ENCODE measurements around the gene MARCHF11.

The MARCHF11 gene

GRCh38 chr5:16179511-16179935 lies at the start of gene MARCHF11:
Gene MARCHF11 (minus strand): TSS chr5:16179791. CDS start chr5:16179575, 216 bp downstream.
- peak; percentile 31 to 50 for DNase-seq

GRCh38 chr5:16225927-16226326 lies 46.3 kb upstream of the MARCHF11 start:
- no peak for DNase-seq

GRCh38 chr5:16192311-16192710 lies 12.7 kb upstream of the MARCHF11 start:
- no peak for DNase-seq

GRCh38 chr5:16180789-16181082 lies 1.1 kb upstream of the MARCHF11 start:
- no peak for DNase-seq

GRCh38 chr5:16179936-16180788 lies 571 bp upstream of the MARCHF11 start:
- peak in 1 of 2 experiments; percentile 35 for DNase-seq

GRCh38 chr5:16178745-16179372 lies 732 bp downstream of the MARCHF11 start:
- DNase-seq: peak; percentile 57 to 59

GRCh38 chr5:16169550-16169949 lies 10.0 kb downstream of the MARCHF11 start:
- DNase-seq: no peak

- DNase-seq: peak; percentile 57 to 80
These were observed 18.9 kb downstream of the MARCHF11 start for GRCh38 chr5:16160706-16161105.

GRCh38 chr5:16159636-16160035 lies 20.0 kb downstream of the MARCHF11 start:
- no peak for DNase-seq

GRCh38 chr5:16156152-16156551 lies 23.4 kb downstream of the MARCHF11 start:
- no peak for DNase-seq

- peak in 1 of 2 experiments; percentile 62 for DNase-seq
These were observed 26.7 kb downstream of the MARCHF11 start for GRCh38 chr5:16152601-16153568.

- DNase-seq: no peak
These were observed 30.0 kb downstream of the MARCHF11 start for GRCh38 chr5:16149621-16150020.

- DNase-seq: no peak
These were observed 32.3 kb downstream of the MARCHF11 start for GRCh38 chr5:16147179-16147900.

- DNase-seq: no peak
These were observed 35.2 kb downstream of the MARCHF11 start for GRCh38 chr5:16144416-16144815.

- peak in 1 of 2 experiments; percentile 31 for DNase-seq
These were observed 36.1 kb downstream of the MARCHF11 start for GRCh38 chr5:16143361-16144049.

- no peak for DNase-seq
These were observed 38.6 kb downstream of the MARCHF11 start for GRCh38 chr5:16140944-16141343.

GRCh38 chr5:16140417-16140816 lies 39.2 kb downstream of the MARCHF11 start:
- DNase-seq: no peak

GRCh38 chr5:16137177-16137576 lies 42.4 kb downstream of the MARCHF11 start:
- peak in 1 of 2 experiments; percentile 19 for DNase-seq

GRCh38 chr5:16135506-16135905 lies 44.1 kb downstream of the MARCHF11 start:
- DNase-seq: no peak

GRCh38 chr5:16135003-16135402 lies 44.6 kb downstream of the MARCHF11 start:
- peak in 1 of 2 experiments; percentile 20 for DNase-seq

GRCh38 chr5:16134204-16134603 lies 45.4 kb downstream of the MARCHF11 start:
- DNase-seq: no peak

GRCh38 chr5:16131878-16132277 lies 47.7 kb downstream of the MARCHF11 start:
- peak; percentile 99 to 100 for DNase-seq

Measured in NCI-H524 (cell line).